Measurements from ENCODE around the gene PHF1. TPM values are rescaled to one million over a fixed set of nuclear protein-coding genes. Genes with fewer than 3 reads are reported as not detected.

Gene PHF1
- total RNA-seq, 2 experiments from 2014 or later, result 46.4 to 51.4 TPM

DNA sequence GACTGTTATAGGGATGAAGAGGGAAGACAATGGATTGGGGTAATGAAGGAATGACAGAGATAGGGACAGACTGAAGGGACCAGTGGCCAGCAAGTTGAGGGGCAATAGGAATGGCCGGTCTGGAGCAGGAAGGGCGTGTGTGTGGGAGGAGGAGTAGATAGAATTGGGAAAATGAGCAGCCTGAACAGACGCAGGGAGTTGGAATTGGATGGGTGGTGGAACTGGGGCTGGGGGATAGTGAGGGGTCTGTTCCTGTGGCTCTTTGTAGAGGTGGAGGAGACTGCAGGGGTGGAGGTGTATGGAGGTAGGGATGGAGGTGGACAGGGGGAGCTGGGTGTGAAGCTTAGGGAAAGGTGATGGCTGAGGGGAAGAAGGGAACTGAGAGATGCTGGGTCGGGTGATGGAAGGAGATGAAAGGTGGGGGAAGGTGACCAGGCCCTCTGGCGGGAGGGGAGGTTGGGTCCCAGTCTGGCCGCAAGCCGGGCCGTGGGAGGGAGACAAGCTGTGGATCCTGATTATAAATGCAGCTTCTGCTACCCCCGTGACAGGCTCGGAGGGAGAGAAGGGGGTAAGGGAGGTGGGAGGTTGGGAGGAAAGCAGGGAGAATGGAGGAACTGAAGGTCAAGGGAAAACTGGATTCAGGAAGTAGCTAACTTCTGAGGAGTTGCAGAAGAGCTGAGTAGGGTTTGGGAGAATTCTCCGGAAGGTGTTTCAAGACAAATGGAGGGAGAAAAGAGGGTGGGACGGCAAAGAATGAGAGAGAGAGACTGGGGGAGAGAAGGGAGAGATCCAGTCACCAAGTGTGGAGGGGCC is 14.2 kb downstream of the PHF1 start:
- H3K4me3 Mint-ChIP-seq, result peak overlapping the region; percentile 98
- ChIA-PET CTCF (interaction anchor here (0.7 to 2.5 kb wide), 9 partner anchors 9 to 148 kb away, joined by 3 to 11 read pairs (median 3); partner anchors contain the start of genes ZBTB22 and ZBTB9), POLR2A (interaction anchor here (1.0 to 2.7 kb wide), 13 partner anchors 8 to 454 kb away, joined by 3 to 22 read pairs (median 6); partner anchors contain the start of genes B3GALT4, BAK1, KIFC1 and PHF1)
- no peak for DNase-seq
- peaks cover 69% of the 10 kb centered on the region for H3K4me1 Mint-ChIP-seq
- H3K27me3 Mint-ChIP-seq, result peaks cover 16% of the 10 kb centered on the region
- peak overlapping the region; percentile 93 for H3K27ac Mint-ChIP-seq
- H3K9me3 Mint-ChIP-seq, result no peaks in the 10 kb centered on the region
- peaks cover 16% of the 10 kb centered on the region for H3K36me3 Mint-ChIP-seq (ENCODE audit: low read depth)

DNA sequence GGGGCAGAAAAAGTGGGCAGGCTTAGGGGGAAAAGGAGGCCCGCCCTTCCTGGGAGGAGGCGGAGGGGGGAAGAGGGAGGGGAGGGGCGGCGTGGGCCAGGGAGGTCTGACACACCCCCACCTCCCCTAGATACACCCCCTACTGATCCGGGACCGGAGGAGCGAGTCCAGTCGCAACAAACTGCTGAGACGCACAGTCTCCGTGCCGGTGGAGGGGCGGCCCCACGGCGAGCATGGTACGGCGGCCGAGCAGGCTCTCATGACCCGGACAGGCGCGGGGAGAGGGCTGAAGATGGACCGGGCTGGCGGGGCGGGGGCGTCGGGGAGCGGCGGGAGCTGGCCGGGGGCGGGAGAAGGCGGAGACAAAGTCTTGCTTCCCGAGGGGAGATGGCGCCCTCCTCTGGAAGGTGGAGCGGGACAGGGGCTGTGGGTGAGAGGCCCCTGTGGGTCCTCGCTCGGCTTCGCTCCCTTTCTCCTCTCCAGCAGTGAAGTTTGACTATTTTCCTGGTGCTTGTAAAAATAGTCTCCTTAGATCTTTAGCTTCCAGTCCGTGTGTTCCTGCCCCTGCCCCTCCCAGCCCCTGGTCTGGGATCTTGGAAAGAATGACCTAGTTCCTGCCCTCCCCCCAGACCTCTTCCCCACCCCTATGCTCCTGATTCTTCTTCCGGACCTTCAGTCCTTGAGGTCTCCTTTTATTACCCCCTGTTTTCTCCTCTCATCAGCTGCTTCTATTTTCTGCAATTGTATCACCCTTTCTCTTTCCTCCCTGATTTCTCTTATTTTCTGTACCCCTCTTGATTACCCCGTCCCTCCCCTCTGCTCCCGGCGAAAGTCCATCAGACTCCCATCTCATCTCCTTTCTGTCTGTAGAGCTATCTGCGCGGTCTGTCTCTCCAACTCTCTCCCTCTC is 15.1 kb downstream of the PHF1 start:
- Mint-ChIP-seq H3K4me3 (peak overlapping the region; percentile 98), H3K27me3 (peaks cover 15% of the 10 kb centered on the region), H3K36me3 (ENCODE audit: low read depth) (peaks cover 16% of the 10 kb centered on the region), H3K9me3 (no peaks in the 10 kb centered on the region), H3K27ac (peak overlapping the region; percentile 93), H3K4me1 (peaks cover 75% of the 10 kb centered on the region)
- CTCF ChIA-PET, result interaction anchor here (0.6 to 2.5 kb wide), 11 partner anchors 8 to 989 kb away, joined by 3 to 11 read pairs (median 3); partner anchors contain the start of genes CUTA, ZBTB22 and ZBTB9
- DNase-seq, result peak; percentile 85
- POLR2A ChIA-PET, result interaction anchor here (0.7 to 2.7 kb wide), 17 partner anchors 9 to 581 kb away, joined by 3 to 22 read pairs (median 5); partner anchors contain the start of genes B3GALT4, BAK1, KIFC1 and PHF1

DNA sequence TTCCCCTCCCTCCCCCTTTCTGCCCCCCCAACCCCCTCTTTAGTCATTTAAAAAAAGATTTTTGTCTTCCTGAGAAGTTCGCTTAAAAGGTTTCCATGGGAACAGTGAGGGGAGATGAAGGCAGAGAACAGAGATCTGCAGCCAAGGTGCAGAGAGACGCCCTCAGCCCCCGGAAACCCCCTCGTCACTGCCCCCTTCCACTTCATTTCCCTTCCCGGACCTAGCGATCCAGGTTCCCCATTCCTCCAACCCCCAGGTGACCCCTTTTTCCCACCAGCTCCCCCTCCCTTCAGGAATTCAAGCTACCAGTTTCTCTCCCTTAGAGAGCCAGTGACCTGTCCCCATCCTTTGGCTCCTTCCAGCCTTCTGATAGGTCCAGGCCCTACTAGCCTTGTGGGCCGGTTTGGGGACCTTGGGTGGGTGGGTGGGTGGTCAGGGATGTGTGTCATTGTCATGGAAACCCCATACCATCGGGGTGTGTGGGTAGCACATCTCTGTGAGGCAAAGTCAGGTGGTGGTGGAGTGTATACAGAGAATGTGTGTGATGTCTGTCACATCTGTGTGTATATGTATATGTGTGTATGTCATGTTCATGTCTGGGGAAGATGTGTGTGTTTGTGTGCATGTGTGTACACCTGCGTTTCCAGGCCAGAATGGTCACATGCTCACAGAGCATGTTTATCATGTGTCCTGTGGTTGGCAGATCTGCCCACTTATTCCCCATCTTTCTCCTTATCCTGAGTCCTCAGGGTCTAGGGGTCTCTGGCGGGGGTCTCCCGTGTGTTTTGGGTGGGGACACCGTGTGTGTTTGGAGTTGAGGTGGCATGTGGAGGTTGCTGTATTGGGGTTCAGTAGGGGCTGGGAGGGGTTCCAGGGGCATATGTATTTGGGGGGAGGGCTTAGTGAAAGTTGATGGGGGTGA is 16.0 kb downstream of the PHF1 start:
- H3K4me1 Mint-ChIP-seq, result peaks cover 73% of the 10 kb centered on the region
- peak overlapping the region; percentile 93 for H3K27ac Mint-ChIP-seq
- DNase-seq, result no peak
- no peaks in the 10 kb centered on the region for H3K9me3 Mint-ChIP-seq
- H3K27me3 Mint-ChIP-seq, result peaks cover 6% of the 10 kb centered on the region
- ChIA-PET CTCF (interaction anchor here (0.6 to 2.5 kb wide), 6 partner anchors 9 to 988 kb away, joined by 3 to 11 read pairs (median 4); partner anchors contain the start of gene CUTA), POLR2A (interaction anchor here (0.8 to 2.7 kb wide), 11 partner anchors 10 to 455 kb away, joined by 3 to 22 read pairs (median 5); partner anchors contain the start of genes B3GALT4, BAK1, PHF1 and ZBTB22)
- peak overlapping the region; percentile 98 for H3K4me3 Mint-ChIP-seq
- H3K36me3 Mint-ChIP-seq (ENCODE audit: low read depth), result peaks cover 16% of the 10 kb centered on the region

DNA sequence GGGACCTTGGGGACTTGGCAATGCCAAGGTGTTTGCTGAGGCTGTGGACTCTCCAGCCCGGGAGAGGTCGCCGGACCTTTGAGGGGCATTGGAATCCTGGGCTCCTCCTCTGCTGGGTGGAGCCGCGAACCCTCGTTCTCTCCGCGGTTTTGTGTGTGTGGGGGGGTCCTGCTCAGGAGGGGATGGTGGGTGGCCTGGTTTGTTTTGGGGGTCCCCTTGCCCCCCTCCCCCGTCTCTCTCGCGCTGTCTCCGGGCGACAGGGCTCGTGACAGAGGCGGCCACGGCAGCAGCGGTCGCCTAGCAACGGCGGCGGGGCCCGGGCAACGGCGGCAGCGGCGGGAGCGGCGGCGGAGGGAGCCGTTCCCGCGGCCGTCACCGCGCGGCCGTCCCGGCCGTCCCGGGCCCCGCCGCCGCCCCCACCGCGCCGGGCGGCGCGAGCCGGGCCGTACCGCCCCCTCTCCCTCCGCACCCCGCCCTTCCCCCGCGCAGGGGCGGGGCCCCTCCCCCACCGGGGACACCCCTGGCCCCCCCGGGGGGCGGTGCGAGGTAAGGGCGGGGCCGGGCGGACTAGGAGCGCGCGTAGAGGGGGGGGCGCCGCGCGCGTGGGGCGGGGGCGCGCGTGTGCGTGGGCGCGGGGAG is 16.9 kb downstream of the PHF1 start:
- peak overlapping the region; percentile 98 for H3K4me3 Mint-ChIP-seq
- peak overlapping the region; percentile 93 for H3K27ac Mint-ChIP-seq
- peaks cover 21% of the 10 kb centered on the region for H3K36me3 Mint-ChIP-seq (ENCODE audit: low read depth)
- peaks cover 5% of the 10 kb centered on the region for H3K27me3 Mint-ChIP-seq
- DNase-seq, result peak; percentile 69
- CTCF ChIA-PET, result interaction anchor here (2.0 kb wide), 1 partner anchor 9 kb away, joined by 8 read pairs; the partner anchor contains the start of gene SYNGAP1
- no peaks in the 10 kb centered on the region for H3K9me3 Mint-ChIP-seq
- POLR2A ChIA-PET, result interaction anchor here (1.9 kb wide), 1 partner anchor 27 kb away, joined by 10 read pairs; the partner anchor contains the start of gene ZBTB9
- peaks cover 80% of the 10 kb centered on the region for H3K4me1 Mint-ChIP-seq

DNA sequence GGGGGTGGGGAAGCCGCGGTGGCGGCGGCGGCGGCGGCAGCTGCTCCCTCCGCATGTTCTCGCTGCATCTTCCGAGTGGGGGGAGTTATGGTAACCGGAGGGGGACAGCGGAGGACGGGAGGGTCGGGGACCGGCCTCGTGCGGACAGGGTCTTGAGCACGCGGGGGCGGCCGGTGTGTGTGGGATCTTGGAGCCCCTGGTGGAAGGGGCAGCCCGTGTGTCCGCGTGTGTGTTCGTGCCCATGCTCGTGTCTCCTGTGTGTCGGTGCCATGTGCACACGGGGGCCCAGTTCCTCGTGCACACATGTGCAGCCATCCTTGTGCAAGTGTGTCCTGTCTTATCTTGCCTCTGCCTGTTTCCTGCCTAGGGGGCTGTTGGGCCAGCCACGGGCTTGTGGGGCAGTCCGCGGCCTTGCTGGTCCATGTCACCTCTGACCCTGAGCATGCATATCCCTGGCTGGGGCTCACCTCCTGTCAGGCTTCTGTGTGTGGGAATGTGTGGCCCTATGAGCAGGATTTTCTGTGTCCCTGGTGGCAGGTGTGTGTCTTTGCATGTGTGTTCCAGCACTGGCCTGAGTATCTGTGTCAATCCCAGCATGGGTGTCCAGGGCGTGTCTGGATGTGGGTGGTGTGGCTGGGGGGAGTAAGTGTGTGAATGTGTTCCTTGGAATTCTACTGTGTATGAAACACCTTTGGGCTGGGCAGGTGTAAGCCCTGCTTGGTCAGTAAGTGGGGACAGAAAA is 17.6 kb downstream of the PHF1 start:
- peak overlapping the region; percentile 84 for H3K4me3 Mint-ChIP-seq
- ChIA-PET CTCF (interaction anchor here (0.9 to 2.0 kb wide), 4 partner anchors 9 to 180 kb away, joined by 3 to 8 read pairs (median 4); partner anchors contain the start of genes CUTA and SYNGAP1), POLR2A (interaction anchor here (0.6 to 4.2 kb wide), 8 partner anchors 11 to 220 kb away, joined by 3 to 32 read pairs (median 3); partner anchors contain the start of genes CUTA, RING1, RPS18 and VPS52)
- H3K36me3 Mint-ChIP-seq (ENCODE audit: low read depth), result peaks cover 25% of the 10 kb centered on the region
- peaks cover 81% of the 10 kb centered on the region for H3K4me1 Mint-ChIP-seq
- no peaks in the 10 kb centered on the region for H3K9me3 Mint-ChIP-seq
- peak overlapping the region; percentile 90 for H3K27ac Mint-ChIP-seq
- no peaks in the 10 kb centered on the region for H3K27me3 Mint-ChIP-seq
- peak; percentile 47 for DNase-seq

DNA sequence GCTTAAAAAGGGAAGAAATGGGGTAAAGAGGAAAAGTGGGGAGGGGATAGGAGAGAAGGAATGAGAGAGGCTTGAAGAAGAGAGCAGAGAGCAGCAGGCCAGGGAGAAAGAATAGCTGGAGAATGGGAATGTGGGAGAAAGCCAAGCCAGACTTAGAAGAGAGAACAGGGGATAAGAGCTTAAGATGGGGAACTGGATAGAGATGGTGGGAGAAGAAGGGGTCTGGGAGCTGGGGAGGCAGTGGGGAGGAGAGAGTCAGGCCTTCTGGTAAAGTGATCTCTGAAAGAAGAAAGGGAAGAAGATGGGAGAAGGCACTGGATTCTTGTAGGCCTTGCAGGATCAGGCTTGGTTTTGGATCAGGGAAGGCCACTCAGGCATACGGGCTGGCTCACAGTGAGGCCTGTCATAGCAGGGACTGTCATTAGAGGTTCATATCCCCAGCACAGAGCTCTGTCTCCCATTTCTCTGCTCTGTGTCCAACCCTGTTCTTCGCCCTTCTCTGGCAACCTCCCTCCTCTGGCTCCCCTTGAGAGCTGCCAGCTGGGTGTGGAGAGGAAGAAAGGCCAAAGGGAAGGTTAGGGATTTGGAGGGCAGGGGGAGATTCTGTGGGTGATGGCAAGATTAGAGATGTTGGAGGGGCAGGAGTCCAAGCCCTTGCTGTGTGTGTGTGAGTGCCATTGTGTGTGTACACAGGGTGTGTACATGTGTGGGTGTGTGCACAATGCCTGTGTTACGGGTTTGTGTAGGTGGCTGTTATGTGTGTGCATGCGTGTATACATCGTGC is 18.3 kb downstream of the PHF1 start:
- Mint-ChIP-seq H3K9me3 (no peaks in the 10 kb centered on the region), H3K4me1 (peaks cover 79% of the 10 kb centered on the region), H3K36me3 (ENCODE audit: low read depth) (peaks cover 19% of the 10 kb centered on the region), H3K27ac (peak overlapping the region; percentile 90), H3K27me3 (no peaks in the 10 kb centered on the region), H3K4me3 (peak overlapping the region; percentile 84)
- no peak for DNase-seq
- CTCF ChIA-PET, result interaction anchor here (0.6 to 2.1 kb wide), 7 partner anchors 10 to 179 kb away, joined by 3 to 8 read pairs (median 4); partner anchors contain the start of genes CUTA and SYNGAP1
- POLR2A ChIA-PET, result interaction anchor here (0.6 to 4.2 kb wide), 14 partner anchors 11 to 457 kb away, joined by 3 to 32 read pairs (median 6); partner anchors contain the start of genes BAK1, CUTA, RING1 and RPS18

DNA sequence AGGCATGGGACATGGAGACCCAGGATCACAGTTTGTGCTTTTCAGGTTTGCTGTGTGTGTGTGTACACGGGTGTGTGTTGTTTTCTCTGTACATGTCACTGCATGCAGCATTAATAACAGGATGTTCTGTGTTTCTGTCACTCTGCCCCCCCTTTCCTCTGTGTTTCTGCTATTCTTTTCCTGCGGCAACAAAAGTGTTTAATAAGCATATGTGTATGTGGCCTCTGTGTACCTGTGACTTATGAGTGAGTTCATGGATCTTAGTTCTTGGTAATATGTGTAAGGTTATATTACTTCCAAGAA is 18.9 kb downstream of the PHF1 start:
- Mint-ChIP-seq H3K4me3 (peak overlapping the region; percentile 84), H3K27me3 (no peaks in the 10 kb centered on the region), H3K27ac (peak overlapping the region; percentile 90), H3K4me1 (peaks cover 74% of the 10 kb centered on the region), H3K9me3 (no peaks in the 10 kb centered on the region), H3K36me3 (ENCODE audit: low read depth) (peaks cover 15% of the 10 kb centered on the region)
- CTCF ChIA-PET, result interaction anchor here (1.2 to 2.1 kb wide), 7 partner anchors 11 to 178 kb away, joined by 3 to 14 read pairs (median 5); partner anchors contain the start of genes CUTA, SYNGAP1 and ZBTB22
- DNase-seq, result peak; percentile 49
- POLR2A ChIA-PET, result interaction anchor here (1.0 to 4.2 kb wide), 14 partner anchors 10 to 458 kb away, joined by 3 to 32 read pairs (median 6); partner anchors contain the start of genes B3GALT4, BAK1, CUTA and RPS18

DNA sequence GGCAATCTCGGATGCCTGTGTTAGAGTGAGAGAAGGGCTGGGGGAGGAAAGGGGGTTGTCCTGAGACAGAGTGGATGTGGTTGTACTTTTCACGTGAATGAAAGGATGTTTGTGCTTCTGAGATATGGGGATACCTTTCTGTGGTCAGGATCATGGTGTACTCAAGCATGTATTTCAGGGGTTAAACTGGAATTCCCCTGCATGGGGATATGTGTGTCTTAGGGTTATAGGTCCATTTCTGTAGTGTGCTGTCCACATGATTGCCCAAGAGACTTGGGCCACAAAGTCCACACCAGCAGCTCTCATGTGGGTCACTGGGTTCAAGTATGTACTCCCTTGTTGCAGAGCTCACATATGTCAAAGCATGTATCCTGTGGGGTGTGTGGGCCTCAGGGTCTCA is 19.5 kb downstream of the PHF1 start:
- H3K27ac Mint-ChIP-seq, result peak overlapping the region; percentile 90
- H3K36me3 Mint-ChIP-seq (ENCODE audit: low read depth), result peaks cover 17% of the 10 kb centered on the region
- peaks cover 68% of the 10 kb centered on the region for H3K4me1 Mint-ChIP-seq
- H3K4me3 Mint-ChIP-seq, result peak overlapping the region; percentile 84
- no peaks in the 10 kb centered on the region for H3K27me3 Mint-ChIP-seq
- H3K9me3 Mint-ChIP-seq, result no peaks in the 10 kb centered on the region
- CTCF ChIA-PET, result interaction anchor here (1.0 to 2.1 kb wide), 11 partner anchors 9 to 178 kb away, joined by 3 to 14 read pairs (median 5); partner anchors contain the start of genes BAK1, CUTA, ZBTB22 and ZBTB9
- no peak for DNase-seq
- POLR2A ChIA-PET, result interaction anchor here (0.6 to 4.2 kb wide), 23 partner anchors 10 to 458 kb away, joined by 3 to 32 read pairs (median 5); partner anchors contain the start of genes B3GALT4, BAK1, CUTA and ITPR3

DNA sequence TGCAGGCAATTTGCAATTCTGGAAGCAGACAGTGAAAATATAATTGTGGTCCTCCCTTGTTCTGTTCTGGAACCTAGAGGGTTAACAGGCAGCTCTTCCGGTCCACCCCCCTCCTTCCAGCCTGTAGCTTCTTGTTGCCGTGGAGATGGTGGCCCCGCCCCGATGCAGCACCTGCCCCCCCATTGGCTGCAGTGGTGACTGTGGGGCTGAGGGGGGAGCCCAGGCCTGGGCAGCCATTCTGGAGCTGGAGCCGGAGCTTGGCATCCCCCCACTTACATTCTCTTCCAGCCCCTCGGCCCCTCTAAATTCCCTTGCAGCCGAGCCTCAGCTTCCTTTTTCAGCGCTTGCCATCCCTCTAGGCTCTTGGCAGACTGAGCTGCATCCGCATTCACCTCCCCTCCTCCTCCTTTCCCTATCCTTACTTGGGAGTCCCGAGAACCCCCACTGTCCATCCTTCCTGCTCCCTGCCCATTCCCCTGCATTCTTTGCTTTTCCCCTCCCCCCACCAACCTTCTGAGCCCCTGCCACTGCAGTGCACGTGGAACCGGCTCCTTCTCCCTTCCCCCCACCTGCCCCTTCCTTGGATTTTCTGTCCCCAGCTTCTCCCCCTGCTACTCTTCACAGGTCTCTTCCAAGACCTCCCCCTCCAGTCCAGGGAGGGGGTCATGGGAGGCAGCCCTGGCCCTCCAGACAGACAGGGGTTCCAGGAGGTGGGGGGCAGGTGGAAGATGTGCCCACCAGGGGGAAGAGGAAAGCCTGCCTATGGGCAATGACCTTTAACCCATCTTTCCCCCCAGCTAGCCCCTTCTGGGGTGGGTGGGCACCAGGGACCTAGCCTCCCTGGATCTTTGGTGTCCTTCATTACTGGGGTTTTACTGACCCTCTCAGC is 20.4 kb downstream of the PHF1 start:
- Mint-ChIP-seq H3K36me3 (ENCODE audit: low read depth) (peaks cover 25% of the 10 kb centered on the region), H3K27me3 (no peaks in the 10 kb centered on the region), H3K9me3 (no peaks in the 10 kb centered on the region), H3K27ac (peak overlapping the region; percentile 90), H3K4me3 (peak overlapping the region; percentile 84), H3K4me1 (peaks cover 65% of the 10 kb centered on the region)
- ChIA-PET CTCF (interaction anchor here (0.8 to 2.1 kb wide), 12 partner anchors 9 to 177 kb away, joined by 3 to 14 read pairs (median 5); partner anchors contain the start of genes BAK1, CUTA, ZBTB22 and ZBTB9), POLR2A (interaction anchor here (0.6 to 4.2 kb wide), 22 partner anchors 9 to 280 kb away, joined by 3 to 32 read pairs (median 5); partner anchors contain the start of genes B3GALT4, BAK1, CUTA and ITPR3)
- peak; percentile 86 for DNase-seq
